PC-9 (cell line): ENCODE measurements around the gene NEURL1B.

ENCODE experiments used
- CTCF ChIP-seq: fragments of 200-600 bp; sonication (generic); conservative IDR thresholded peaks from 2 replicates; pipeline ENCODE4 v1.6.1; 2017; ENCODE audit warnings: mixed run types, antibody characterized with exemption, mild to moderate bottlenecking, moderate library complexity
- EZH2 ChIP-seq: fragments of 200-600 bp; sonication (generic); IDR thresholded peaks from 2 replicates; pipeline ENCODE4 v1.8.0; 2017; ENCODE audit warnings: antibody characterized with exemption, low read depth

DNA sequence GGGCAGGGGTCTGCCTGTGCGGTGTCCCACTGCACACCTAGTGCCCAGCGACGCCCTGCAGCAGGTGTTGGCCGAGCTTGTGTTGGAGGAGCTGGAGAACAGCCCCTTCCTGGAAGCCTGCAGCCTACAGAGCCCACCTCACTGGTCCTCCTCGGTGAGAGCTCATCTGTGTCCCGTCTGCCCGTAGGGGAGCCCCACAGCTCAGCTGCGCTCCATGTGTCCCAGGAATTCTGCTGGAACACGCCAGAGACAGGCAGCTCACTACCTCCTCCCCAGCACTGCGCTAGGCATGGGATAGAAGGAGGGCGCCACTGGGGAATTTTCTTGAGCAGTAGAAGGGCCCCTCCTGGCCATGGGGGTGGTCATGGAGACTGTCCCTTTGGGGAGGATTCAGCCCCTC, 85.9 kb downstream of the NEURL1B start:
- TF ChIP-seq EZH2 (no peak), CTCF (no peak)
